HFF-Myc (cell line): ENCODE results near the gene ST8SIA5.

Source experiments
- DNase-seq: peaks from one replicate; pipeline ENCODE4 v3.0.0-alpha.2; 2011; ENCODE audit warnings: low read depth; ENCODE audit errors: extremely low read depth
- H3K4me3 ChIP-seq: replicated peaks from 2 replicates; pipeline ENCODE4 v1.5.1; 2011; ENCODE audit warnings: low read depth, mild to moderate bottlenecking, control low read depth, low read length
- CTCF ChIP-seq: IDR thresholded peaks from 2 replicates; pipeline ENCODE4 v1.5.1; 2012; ENCODE audit warnings: mild to moderate bottlenecking, low read depth, low read length, control low read depth; ENCODE audit errors: missing control alignments

The ST8SIA5 gene

GRCh38 chr18:46630160-46630559 is 126.7 kb downstream of the ST8SIA5 start:
- no peak for TF ChIP-seq CTCF
- DNase-seq = peak; percentile 38
- H3K4me3 ChIP-seq = no peak overlapping the region

- H3K4me3 ChIP-seq = no peak overlapping the region
- DNase-seq = no peak
- no peak for TF ChIP-seq CTCF
Measured at GRCh38 chr18:46629361-46629760, 127.5 kb downstream of the ST8SIA5 start.

- no peak for TF ChIP-seq CTCF
- no peak for DNase-seq
- no peak overlapping the region for H3K4me3 ChIP-seq
Measured at GRCh38 chr18:46628206-46628605, 128.6 kb downstream of the ST8SIA5 start.

GRCh38 chr18:46627136-46627535 is 129.7 kb downstream of the ST8SIA5 start:
- H3K4me3 ChIP-seq = no peak overlapping the region
- TF ChIP-seq CTCF = no peak
- no peak for DNase-seq

- no peak overlapping the region for H3K4me3 ChIP-seq
- no peak for TF ChIP-seq CTCF
- no peak for DNase-seq
Measured at GRCh38 chr18:46625069-46625468, 131.8 kb downstream of the ST8SIA5 start.

GRCh38 chr18:46624127-46624526 is 132.7 kb downstream of the ST8SIA5 start:
- no peak for TF ChIP-seq CTCF
- no peak for DNase-seq
- H3K4me3 ChIP-seq = no peak overlapping the region

- DNase-seq = no peak
- no peak for TF ChIP-seq CTCF
- H3K4me3 ChIP-seq = no peak overlapping the region
Measured at GRCh38 chr18:46623541-46623940, 133.3 kb downstream of the ST8SIA5 start.
